AG04450 (cell line): ENCODE measurements around the gene ARHGEF10L. TPM values are rescaled to one million over a fixed set of nuclear protein-coding genes. Genes with fewer than 3 reads are reported as not detected.

ENCODE experiments used
- CTCF ChIA-PET: fragments of 300-600, 350-600 bp; formaldehyde crosslinking; extraction: SDS; loops from one replicate; lab custom pipeline; 2022; ENCODE audit warnings: antibody characterized with exemption, inconsistent platforms; lab: Charles Lee
- POLR2A ChIA-PET: fragments of 350-600 bp; formaldehyde crosslinking; extraction: SDS; loops from one replicate; lab custom pipeline; 2021; ENCODE audit warnings: antibody characterized with exemption, inconsistent platforms; lab: Yijun Ruan, JAX
- DNase-seq: peaks from one replicate; pipeline ENCODE4 v3.0.0-alpha.2; 2011; ENCODE audit warnings: low read depth, low spot score
- H3K27ac ChIP-seq: one replicate; pipeline ENCODE4 v1.5.1; 2012; ENCODE audit warnings: low read depth, low read length, control low read depth
- H3K27me3 ChIP-seq: one replicate; pipeline ENCODE4 v1.6.0; 2012; ENCODE audit warnings: low read length; ENCODE audit not compliant: control insufficient read depth, insufficient read depth
- H3K4me3 ChIP-seq: 2 replicates; pipeline ENCODE4 v1.5.1; 2011; ENCODE audit warnings: mild to moderate bottlenecking, low read depth, low read length, control low read depth
- H3K9me3 ChIP-seq: 2 replicates; pipeline ENCODE4 v1.5.1; 2012; ENCODE audit warnings: low read length; ENCODE audit not compliant: control insufficient read depth, insufficient read depth
- polyA plus RNA-seq: library from polyadenylated mRNA; depleted of rRNA; stranded (reverse); fragments of >200 nt; gene quantifications from 2 replicates; pipeline ENCODE4 v1.2.3, GENCODE V29; 2011
- TF ChIP-seq, protein P1 (sequence below): IDR thresholded peaks from 2 replicates; pipeline ENCODE4 v1.5.1; 2011; ENCODE audit warnings: low read depth, low read length, control low read depth, inconsistent platforms

The ARHGEF10L gene
- polyA plus RNA-seq, 1 experiment, result 5.7 TPM

DNA sequence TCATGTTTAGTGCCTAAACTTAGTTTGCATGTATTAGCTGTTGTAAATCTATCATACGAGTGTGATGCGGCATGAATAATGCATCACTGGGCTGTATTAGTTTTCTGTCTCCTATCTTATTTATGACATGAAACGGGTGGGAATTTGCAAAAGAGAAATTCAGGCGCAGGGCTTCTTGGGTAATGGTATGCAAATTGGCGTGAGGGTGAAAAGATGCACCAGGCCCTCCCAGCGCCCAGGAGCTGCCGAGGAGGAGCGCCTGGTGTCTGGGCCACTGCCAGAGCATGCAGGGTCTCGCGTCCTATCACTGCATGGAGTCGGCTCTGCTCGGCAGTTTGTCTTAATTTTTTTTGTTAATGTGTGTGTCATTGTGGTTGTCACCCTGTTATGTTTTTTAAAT is 132.7 kb downstream of the ARHGEF10L start:
- H3K27ac ChIP-seq, result no peak overlapping the region
- POLR2A ChIA-PET, result no interaction called here
- H3K27me3 ChIP-seq, result no peaks in the 10 kb centered on the region
- no peaks in the 10 kb centered on the region for H3K9me3 ChIP-seq
- DNase-seq, result no peak
- H3K4me3 ChIP-seq, result no peak overlapping the region
- TF ChIP-seq, protein P1, sequence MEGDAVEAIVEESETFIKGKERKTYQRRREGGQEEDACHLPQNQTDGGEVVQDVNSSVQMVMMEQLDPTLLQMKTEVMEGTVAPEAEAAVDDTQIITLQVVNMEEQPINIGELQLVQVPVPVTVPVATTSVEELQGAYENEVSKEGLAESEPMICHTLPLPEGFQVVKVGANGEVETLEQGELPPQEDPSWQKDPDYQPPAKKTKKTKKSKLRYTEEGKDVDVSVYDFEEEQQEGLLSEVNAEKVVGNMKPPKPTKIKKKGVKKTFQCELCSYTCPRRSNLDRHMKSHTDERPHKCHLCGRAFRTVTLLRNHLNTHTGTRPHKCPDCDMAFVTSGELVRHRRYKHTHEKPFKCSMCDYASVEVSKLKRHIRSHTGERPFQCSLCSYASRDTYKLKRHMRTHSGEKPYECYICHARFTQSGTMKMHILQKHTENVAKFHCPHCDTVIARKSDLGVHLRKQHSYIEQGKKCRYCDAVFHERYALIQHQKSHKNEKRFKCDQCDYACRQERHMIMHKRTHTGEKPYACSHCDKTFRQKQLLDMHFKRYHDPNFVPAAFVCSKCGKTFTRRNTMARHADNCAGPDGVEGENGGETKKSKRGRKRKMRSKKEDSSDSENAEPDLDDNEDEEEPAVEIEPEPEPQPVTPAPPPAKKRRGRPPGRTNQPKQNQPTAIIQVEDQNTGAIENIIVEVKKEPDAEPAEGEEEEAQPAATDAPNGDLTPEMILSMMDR, result no peak
- CTCF ChIA-PET, result interaction anchor here (0.6 to 2.7 kb wide), 2 partner anchors 11 to 31 kb away, joined by 5 to 8 read pairs; no protein-coding TSS in a partner anchor

DNA sequence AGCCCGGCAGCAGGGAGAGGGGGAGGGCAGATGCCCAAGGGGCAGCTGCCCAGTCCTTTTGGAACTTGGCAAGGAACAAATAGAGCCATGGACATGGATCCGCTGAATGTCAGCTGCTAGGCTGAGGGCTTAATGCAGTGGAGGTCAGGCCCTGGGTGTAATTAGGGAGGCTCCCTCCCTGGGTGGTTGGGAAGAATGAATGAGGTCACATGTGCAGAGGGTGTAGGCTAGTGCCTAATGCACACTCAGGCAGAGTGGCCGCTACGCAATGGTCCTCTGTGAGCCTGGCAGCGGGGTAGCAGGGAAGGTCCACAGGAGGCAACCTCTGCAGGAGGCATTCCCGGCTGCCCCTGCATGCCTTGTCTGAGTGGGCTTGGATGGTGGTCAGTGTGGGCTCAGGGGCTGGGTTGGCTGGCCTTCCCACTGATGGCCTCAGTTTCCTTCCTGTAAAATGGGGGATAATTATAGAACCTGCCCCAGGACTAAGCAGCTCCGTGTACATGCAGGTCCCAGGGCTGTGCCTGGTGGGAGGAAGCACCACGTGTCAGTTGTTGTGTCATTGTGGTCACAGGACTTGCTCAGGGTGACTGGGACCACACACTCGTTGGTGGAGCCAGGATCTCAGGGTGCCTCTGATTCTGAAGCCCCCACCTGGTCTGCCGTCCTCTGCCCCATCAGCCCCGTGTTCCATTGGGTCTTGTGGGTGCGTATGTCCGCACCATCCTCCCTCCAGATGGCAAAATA is 134.0 kb downstream of the ARHGEF10L start:
- TF ChIP-seq, protein P1, result no peak
- Histone ChIP-seq H3K27me3 (no peaks in the 10 kb centered on the region), H3K27ac (no peak overlapping the region), H3K4me3 (no peak overlapping the region), H3K9me3 (no peaks in the 10 kb centered on the region)
- DNase-seq, result no peak
- ChIA-PET POLR2A (no interaction called here), CTCF (interaction anchor here (1.6 to 2.7 kb wide), 2 partner anchors 10 to 12 kb away, joined by 4 to 8 read pairs; no protein-coding TSS in a partner anchor)

DNA sequence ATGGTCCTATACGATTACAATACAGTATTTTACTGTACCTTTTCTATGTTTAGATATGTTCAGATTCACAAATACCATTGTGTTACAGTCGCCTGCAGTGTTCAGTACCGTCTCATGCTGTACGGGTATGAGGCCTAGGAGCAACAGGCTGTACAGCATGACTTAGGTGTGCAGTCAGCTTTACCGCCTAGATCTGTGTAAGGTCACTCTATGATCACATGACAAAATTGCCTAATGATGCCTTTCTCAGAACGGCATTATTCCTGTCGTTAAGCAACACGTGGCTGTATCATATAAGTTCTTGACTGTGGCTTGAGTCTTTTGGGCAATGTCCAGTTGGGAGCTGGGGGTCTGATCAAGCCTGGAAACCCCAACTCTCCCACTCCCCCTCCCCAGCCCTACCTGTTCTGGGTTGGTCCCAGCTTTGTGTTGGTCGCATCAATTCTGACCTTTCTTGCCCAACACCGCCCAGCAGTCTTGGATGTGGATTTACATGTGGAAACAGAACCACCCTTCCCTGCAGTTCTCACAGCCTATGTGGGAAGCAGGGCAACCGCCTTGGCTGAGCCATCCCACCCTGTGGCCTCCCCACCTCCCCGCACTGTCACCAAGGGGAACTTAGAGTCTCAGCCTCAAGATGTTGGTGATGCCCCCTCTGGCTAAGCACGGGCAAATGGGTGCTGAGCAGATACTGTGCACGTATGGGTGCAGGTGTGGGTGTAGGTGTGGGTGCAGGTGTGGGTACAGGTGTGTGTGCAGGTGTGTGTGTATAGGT is 135.4 kb downstream of the ARHGEF10L start:
- no peak overlapping the region for H3K4me3 ChIP-seq
- CTCF ChIA-PET, result interaction anchor here (1.6 kb wide), 1 partner anchor 11 kb away, joined by 4 read pairs; no protein-coding TSS in a partner anchor
- DNase-seq, result no peak
- TF ChIP-seq, protein P1, result no peak
- POLR2A ChIA-PET, result interaction anchor here (0.6 to 0.7 kb wide), 2 partner anchors 12 to 87 kb away, joined by 3 read pairs; no protein-coding TSS in a partner anchor
- no peaks in the 10 kb centered on the region for H3K27me3 ChIP-seq
- H3K9me3 ChIP-seq, result no peaks in the 10 kb centered on the region
- peak overlapping the region; percentile 11 for H3K27ac ChIP-seq

DNA sequence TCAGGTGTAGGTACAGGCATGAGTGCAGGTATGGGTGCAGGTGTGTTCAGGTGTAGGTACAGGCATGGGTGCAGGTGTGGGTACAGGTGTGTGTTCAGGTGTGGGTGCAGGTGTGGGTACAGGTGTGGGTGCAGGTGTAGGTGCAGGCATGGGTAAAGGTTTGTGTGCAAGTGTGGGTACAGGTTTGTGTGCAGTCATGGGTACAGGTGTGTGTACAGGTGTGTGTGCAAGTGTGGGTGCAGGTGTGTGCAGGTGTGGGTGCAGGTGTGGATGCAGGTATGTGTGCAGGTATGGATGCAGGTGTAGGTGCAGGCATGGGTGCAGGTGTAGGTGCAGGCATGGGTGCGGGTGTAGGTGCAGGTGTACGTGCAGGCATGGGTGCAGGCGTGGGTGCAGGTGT is 136.2 kb downstream of the ARHGEF10L start:
- ChIA-PET POLR2A (no interaction called here), CTCF (no interaction called here)
- no peaks in the 10 kb centered on the region for H3K27me3 ChIP-seq
- H3K27ac ChIP-seq, result peak overlapping the region; percentile 11
- no peaks in the 10 kb centered on the region for H3K9me3 ChIP-seq
- DNase-seq, result no peak
- no peak overlapping the region for H3K4me3 ChIP-seq
- TF ChIP-seq, protein P1, result no peak
